Sigmoid colon (tissue), 4 donors: ENCODE data around the gene IL1A.

Source experiments
- EP300 ChIP-seq, 4 donors: sonication (generic); formaldehyde crosslinking; IDR thresholded peaks; one replicate each; pipeline ENCODE4 v1.6.1; 2017; ENCODE audit warnings: antibody characterized with exemption in 4 of 4
- POLR2A ChIP-seq, 2 donors: fragments of 450-650 bp; IDR thresholded peaks; one replicate each; pipeline ENCODE4 v1.6.1; 2016; ENCODE audit warnings: antibody characterized with exemption in 2 of 2, mild to moderate bottlenecking in 2 of 2, moderate library complexity in 2 of 2
- TF ChIP-seq, protein P1 (sequence below), 4 experiments: fragments of 450-650 bp in 3 of 4; fragments of 200-600 bp in 1 of 4; IDR thresholded peaks; one replicate each; pipeline ENCODE4 v1.5.1; 2016 to 2019; ENCODE audit warnings: antibody characterized with exemption in 4 of 4, mild to moderate bottlenecking in 3 of 4, moderate library complexity in 2 of 4

DNA sequence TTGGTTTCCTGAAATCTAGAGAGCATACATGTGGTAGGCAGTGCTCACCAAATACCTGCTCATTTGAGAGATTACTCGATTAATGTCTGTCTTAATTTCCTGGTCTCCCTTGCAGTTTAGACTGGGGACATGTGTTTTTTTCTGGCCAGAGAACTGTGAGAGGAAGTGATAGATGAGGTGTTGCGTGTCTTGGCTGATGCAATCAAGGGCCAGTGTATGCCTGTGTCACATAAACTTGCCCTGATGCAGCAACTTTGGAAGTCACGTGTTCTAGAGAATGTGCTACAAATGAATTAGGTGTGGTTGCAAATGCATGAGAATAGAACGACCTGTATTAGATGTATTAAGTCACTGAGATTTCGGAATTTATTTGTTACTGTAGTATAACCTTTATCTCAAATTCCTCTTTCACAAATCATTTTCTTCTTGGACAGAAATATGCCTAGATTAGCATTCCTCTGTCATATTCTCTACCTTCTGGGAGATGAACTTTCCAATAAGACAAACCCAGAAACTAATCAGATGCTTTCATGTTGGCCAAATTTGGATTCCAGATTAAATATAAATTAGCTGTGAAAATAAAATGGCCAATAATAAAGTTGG, 9.9 kb upstream of the IL1A start:
- TF ChIP-seq, protein P1, sequence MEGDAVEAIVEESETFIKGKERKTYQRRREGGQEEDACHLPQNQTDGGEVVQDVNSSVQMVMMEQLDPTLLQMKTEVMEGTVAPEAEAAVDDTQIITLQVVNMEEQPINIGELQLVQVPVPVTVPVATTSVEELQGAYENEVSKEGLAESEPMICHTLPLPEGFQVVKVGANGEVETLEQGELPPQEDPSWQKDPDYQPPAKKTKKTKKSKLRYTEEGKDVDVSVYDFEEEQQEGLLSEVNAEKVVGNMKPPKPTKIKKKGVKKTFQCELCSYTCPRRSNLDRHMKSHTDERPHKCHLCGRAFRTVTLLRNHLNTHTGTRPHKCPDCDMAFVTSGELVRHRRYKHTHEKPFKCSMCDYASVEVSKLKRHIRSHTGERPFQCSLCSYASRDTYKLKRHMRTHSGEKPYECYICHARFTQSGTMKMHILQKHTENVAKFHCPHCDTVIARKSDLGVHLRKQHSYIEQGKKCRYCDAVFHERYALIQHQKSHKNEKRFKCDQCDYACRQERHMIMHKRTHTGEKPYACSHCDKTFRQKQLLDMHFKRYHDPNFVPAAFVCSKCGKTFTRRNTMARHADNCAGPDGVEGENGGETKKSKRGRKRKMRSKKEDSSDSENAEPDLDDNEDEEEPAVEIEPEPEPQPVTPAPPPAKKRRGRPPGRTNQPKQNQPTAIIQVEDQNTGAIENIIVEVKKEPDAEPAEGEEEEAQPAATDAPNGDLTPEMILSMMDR (IDR thresholded peaks at IDR 0.05): no peak
- TF ChIP-seq POLR2A (IDR thresholded peaks at IDR 0.05) (no peak), EP300 (IDR thresholded peaks at IDR 0.05) (no peak)
